ES-I3 (cell line): ENCODE measurements around the gene VTI1A.

ENCODE experiments used
- H3K36me3 ChIP-seq: 2 replicates; pipeline ENCODE4 v1.6.1; 2013; ENCODE audit warnings: mild to moderate bottlenecking, low read length, control low read depth, moderate library complexity; ENCODE audit not compliant: insufficient read depth
- H3K4me1 ChIP-seq: 2 replicates; pipeline ENCODE4 v1.6.1; 2013; ENCODE audit warnings: mild to moderate bottlenecking, control low read depth, low read length; ENCODE audit not compliant: insufficient read depth
- H3K9ac ChIP-seq: 2 replicates; pipeline ENCODE4 v1.6.1; 2013; ENCODE audit warnings: low read depth, mild to moderate bottlenecking, low read length, moderate library complexity
- H3K9me3 ChIP-seq: 2 replicates; pipeline ENCODE4 v1.6.1; 2013; ENCODE audit warnings: mild to moderate bottlenecking, low read length, moderate library complexity; ENCODE audit not compliant: control insufficient read depth, insufficient read depth

The VTI1A gene

DNA sequence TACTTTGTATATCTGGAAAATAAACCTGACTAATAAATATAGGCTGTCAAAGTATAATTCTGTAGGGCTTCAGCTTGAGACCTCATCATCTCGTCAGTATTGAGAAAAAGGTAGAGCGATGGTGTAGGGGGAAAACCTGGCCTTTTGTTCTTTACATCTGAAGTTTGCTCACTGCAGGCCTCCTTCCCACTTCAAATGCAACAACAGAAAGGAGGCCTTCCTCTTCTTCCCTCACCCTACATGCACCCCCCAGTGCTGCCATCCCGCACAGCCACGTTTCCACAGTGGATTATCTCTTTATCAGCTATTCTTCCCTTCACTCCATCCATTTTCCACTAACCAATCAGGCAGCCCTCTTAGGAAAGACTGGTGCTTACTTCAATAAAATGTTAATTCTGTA, 112.3 kb downstream of the VTI1A start:
- Histone ChIP-seq H3K9ac (no peak overlapping the region), H3K9me3 (no peaks in the 10 kb centered on the region), H3K4me1 (peaks cover 20% of the 10 kb centered on the region; the same call in 1 of the 2 replicates), H3K36me3 (no peaks in the 10 kb centered on the region)

DNA sequence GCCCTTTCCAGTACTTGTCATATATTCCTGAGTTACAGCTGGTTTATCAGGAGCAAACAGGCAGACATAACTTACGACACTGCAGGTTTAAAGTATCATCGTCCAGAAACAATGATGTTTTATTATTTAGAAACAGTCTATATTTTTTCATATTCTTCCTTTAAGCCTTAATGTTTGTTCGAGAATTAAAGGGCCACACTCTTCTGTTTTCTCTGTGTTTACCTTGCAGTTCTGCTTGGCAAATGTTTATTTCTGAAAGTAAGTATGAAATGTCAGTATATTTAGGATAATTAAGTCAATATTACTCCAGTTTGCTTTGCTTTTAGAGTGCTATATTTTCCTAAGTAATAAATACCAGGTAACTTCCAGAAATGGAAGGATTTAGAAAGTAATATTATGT, 115.1 kb downstream of the VTI1A start:
- Histone ChIP-seq H3K36me3 (no peaks in the 10 kb centered on the region), H3K9me3 (no peaks in the 10 kb centered on the region), H3K4me1 (peaks cover 20% of the 10 kb centered on the region; the same call in 1 of the 2 replicates), H3K9ac (no peak overlapping the region)

DNA sequence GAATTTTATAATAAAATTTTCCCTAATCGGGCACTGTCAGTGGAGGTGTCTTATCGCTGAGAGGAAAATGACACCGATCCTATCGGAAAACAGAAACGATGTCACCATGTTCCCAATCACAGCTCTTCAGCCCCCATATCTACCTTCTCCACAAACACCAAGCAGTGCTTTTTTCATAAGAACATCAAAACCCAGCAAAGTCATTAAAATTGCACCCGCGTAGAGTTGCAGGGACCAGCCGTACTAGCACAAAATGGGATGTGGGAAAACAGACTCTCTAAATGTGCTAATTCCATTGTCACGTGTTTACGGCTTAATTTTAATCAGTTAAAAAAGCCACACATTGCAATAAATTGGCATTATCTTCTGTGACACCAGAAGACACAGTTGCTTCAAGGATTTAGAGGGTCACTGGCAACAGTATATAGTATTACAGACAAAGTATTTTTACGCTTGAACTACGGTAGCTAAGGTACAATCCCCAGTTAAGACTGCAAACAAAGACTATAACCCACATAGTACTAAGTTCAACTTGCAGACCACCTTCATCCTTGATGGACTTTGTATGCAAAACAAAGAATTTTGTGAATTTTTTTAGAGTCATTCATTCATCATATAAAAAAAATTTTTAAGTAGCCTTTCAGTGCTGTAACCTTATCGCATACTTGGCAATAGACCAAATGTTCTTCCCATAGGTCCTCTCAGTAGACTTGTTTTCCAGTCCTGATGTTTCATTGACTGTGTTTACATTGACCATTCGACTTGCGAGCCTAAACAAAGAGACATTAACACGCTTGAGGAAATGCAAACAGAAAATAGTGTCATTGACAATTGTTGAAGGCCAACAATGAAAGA, 116.0 kb downstream of the VTI1A start:
- no peak overlapping the region for H3K9ac ChIP-seq
- peaks cover 20% of the 10 kb centered on the region; the same call in 1 of the 2 replicates for H3K4me1 ChIP-seq
- H3K36me3 ChIP-seq, result no peaks in the 10 kb centered on the region
- no peaks in the 10 kb centered on the region for H3K9me3 ChIP-seq

DNA sequence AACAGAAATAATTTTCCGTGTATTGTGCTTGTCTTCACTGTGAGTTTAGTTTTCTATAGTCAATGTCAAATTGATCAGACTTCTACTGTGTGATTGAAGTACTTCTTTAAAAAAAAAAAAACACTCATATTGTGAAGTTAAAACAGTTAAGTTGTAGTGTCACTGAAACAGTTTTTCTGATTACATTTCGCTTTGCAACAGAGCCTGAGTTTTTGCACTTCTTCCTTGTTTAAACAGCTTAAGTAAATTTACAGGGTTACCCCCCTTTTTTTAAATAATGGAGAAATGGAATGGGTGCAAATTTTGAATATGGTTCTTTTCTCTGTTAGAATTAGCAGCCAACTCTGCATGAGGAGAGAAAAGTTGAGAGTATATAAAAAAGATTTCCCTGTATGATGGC, 117.3 kb downstream of the VTI1A start:
- Histone ChIP-seq H3K9me3 (no peaks in the 10 kb centered on the region), H3K9ac (no peak overlapping the region), H3K4me1 (peaks cover 16% of the 10 kb centered on the region; the same call in 1 of the 2 replicates), H3K36me3 (no peaks in the 10 kb centered on the region)

DNA sequence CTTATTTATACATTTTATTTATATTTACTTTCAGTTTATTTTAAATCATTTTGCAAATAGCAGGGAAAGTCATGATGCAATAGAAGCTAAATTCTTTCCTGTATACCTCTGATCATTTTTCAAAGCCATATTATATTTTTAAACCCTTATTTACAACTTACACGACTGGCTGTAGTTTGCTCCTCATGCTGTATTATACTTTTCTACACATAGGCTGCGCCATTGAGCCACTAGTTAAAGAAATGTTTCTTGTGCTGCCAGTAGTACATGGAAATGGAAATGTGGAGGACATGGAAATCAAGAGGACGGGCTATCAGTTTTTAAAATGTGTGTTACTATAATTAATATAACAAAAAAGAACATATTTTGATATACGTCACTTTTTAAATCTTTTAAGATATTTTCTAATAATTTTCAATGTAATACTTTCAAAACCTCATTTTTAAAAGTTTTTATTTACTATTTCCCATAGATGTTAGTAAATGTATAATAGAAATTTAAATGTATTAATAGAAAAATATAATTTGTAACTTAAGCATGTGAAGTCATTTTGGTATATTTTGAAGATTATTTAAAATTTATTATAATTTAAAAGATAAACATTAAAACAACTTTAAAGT, 118.5 kb downstream of the VTI1A start:
- Histone ChIP-seq H3K9ac (no peak overlapping the region), H3K4me1 (peaks cover 10% of the 10 kb centered on the region; the same call in 1 of the 2 replicates), H3K9me3 (no peaks in the 10 kb centered on the region), H3K36me3 (no peaks in the 10 kb centered on the region)

DNA sequence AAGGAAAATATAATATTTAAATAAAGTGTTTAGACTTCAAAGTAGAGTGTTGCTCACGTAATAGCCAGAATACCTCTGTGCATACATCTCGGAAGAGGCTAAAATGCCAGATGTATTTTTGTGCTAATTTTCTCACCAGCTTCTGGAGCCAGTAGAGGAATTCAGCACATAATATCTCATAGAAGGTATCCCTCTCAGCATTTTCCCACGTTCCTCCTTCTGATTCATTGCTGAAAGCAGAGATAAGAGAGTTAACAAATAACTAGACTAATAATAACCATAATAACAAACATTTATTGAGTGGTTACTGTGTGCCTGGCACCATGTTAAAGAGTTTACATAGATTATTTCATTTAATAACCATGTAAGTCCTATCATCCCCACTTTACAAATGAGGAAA, 123.6 kb downstream of the VTI1A start:
- no peaks in the 10 kb centered on the region for H3K9me3 ChIP-seq
- no peaks in the 10 kb centered on the region for H3K36me3 ChIP-seq
- no peak overlapping the region for H3K9ac ChIP-seq
- no peaks in the 10 kb centered on the region for H3K4me1 ChIP-seq

DNA sequence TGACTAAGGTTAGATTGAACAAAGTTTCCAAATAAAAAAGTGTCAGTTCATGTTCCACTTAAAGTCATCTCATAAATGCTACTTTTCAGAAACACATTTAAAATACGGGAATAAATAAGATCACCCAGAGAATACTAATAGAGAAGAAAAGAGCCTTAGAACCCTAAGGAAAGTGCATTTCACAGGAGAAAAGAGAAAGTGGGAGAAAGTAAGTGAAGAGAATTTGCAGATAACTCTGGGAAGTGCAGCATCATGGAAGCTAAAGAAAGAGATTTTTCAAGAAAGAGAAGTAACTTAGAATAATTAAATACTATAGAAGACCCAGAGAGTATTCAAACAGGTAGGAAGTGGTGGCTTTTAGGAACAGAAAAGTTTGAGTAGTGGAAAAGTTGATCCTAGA, 132.6 kb downstream of the VTI1A start:
- H3K36me3 ChIP-seq, result 0 out of 2 replicates have a peak, but pooled peaks cover 3% of the 10 kb centered on the region
- no peaks in the 10 kb centered on the region for H3K9me3 ChIP-seq
- no peaks in the 10 kb centered on the region; the same call in 1 of the 2 replicates for H3K4me1 ChIP-seq
- H3K9ac ChIP-seq, result no peak overlapping the region

DNA sequence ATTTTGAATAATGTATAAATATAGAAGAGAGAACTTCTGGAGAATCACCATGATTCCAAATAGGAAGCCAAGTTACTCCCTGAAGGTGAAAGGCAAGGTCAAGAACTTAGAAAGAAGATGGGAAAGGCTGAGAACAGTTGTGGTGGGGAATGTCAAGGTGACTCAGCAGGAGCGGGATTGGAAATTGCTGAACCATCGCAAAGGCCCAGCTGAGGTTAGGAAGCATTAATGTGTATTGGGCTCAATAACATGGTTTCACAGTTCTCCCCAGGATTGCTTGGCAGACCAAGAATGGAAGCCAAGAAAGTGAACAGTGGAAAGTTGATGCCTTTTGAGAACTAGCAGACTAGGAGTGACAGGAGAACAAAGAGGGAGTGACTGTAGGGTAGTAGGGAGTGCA, 133.3 kb downstream of the VTI1A start:
- Histone ChIP-seq H3K4me1 (no peaks in the 10 kb centered on the region; the same call in 1 of the 2 replicates), H3K36me3 (0 out of 2 replicates have a peak, but pooled peaks cover 3% of the 10 kb centered on the region), H3K9ac (no peak overlapping the region), H3K9me3 (no peaks in the 10 kb centered on the region)

DNA sequence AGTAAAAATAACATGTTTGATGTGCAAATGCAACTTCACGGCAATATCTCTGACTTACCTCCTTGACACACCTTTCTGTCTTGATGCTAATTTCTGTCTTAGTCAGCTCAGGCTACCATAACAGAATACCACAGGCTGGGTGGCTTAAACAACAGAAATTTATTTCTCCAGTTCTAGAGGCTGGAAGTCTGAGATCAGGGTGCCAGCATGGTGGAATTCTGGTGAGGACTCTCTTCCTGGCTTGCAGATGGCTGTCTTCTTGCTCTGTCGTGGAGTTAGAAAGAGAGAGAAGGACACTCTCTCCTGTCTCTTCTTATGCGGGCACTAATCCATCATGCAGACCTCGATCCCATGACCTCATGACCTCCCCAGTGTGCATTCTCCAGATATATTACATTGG, 134.9 kb downstream of the VTI1A start:
- H3K9ac ChIP-seq, result no peak overlapping the region
- H3K36me3 ChIP-seq, result 0 out of 2 replicates have a peak, but pooled peaks cover 3% of the 10 kb centered on the region
- H3K4me1 ChIP-seq, result peaks cover 10% of the 10 kb centered on the region; the same call in 1 of the 2 replicates
- H3K9me3 ChIP-seq, result no peaks in the 10 kb centered on the region

DNA sequence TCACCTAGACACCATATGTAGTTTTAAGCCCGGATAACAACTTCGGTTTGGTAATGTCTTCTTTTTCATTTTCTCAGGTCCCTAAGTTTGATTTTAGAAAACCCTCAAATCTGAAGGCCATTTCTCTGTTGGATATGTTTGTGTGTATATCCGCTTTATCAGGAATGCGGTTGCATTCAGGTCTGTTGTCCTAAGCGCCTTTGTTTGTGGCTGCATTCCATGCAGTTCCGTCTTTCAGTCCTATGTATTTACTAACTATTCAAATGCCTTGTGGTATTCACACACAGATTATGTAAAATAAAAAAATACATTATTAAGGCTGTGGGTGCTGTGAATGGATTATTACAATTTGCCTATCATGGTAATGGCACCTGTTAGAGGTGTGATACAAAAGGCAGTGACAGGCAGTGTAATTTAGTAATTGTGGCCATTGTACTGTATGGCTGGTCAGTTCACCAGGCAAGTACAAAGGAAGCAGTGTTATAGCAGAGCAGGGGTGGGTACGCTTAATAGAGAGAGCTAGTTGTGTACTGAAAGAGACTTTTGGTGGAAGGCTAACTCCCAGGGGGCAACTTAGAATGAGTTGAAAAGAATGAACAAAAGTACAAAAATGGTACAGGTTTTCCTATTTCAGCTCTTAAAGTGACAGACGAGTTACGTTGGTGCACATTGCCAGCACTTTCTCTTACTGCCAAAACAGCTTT, 136.4 kb downstream of the VTI1A start:
- no peak overlapping the region for H3K9ac ChIP-seq
- no peaks in the 10 kb centered on the region for H3K9me3 ChIP-seq
- 0 out of 2 replicates have a peak, but pooled peaks cover 3% of the 10 kb centered on the region for H3K36me3 ChIP-seq
- H3K4me1 ChIP-seq, result peaks cover 14% of the 10 kb centered on the region; the same call in 1 of the 2 replicates

DNA sequence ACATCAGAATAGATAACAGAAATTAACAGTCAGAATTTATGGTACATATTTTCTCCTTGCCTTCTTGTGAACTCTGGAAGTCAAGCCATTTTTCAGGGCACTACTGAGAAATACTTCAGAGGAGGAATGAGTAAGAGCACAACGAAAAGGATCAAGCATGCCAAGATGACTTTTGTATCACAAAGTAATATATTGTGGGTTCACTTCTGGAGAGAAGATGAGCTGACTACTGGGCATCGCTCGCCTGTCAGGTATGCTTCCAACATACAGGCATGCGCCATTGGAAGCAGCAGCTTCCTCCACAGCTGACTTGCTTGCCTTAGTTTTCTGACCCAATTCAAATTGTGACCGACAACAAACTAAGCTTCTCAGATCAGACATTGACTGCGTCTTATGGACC, 137.3 kb downstream of the VTI1A start:
- Histone ChIP-seq H3K4me1 (peaks cover 21% of the 10 kb centered on the region; the same call in 1 of the 2 replicates), H3K9ac (no peak overlapping the region), H3K36me3 (0 out of 2 replicates have a peak, but pooled peaks cover 3% of the 10 kb centered on the region), H3K9me3 (no peaks in the 10 kb centered on the region)

DNA sequence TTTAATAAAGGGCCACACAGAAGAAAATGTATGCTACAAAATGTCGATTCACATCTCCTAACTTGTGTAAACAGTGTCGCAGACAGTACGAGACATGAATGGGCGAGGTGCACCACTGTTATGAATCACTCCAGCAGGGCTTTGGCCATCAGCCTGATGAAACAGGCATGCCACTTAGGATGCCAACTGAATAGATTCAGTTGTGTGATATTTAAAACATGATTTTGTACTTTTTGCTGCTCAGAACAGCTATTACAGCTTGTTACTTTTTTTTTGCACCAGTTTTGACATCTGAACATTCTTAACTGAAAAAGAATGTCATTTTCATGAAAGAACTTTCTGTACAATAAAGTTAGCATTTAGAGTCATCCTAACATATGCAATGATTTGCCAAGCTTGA, 138.1 kb downstream of the VTI1A start:
- 0 out of 2 replicates have a peak, but pooled peaks cover 3% of the 10 kb centered on the region for H3K36me3 ChIP-seq
- H3K9ac ChIP-seq, result no peak overlapping the region
- no peaks in the 10 kb centered on the region for H3K9me3 ChIP-seq
- H3K4me1 ChIP-seq, result peaks cover 21% of the 10 kb centered on the region; the same call in 1 of the 2 replicates

DNA sequence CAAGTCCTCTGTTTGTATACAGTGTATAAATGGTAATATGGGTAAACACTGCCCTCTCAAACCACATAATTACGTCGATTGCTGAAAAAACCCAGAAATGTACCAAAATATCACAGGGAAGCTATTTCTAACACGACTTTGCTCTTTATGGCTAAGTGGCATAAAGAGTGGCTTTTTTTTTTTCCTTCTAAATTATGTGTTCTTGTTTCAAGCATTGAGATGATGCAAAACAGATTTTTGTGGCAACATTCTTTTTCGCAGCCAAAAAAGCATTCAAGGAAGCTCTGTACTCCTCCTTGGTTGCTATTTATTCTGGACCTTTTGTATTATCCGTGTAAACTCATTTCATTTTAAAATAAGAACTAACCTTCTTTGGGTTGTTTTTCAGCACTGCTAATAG, 138.9 kb downstream of the VTI1A start:
- no peaks in the 10 kb centered on the region for H3K9me3 ChIP-seq
- H3K36me3 ChIP-seq, result 0 out of 2 replicates have a peak, but pooled peaks cover 3% of the 10 kb centered on the region
- peaks cover 21% of the 10 kb centered on the region; the same call in 1 of the 2 replicates for H3K4me1 ChIP-seq
- H3K9ac ChIP-seq, result no peak overlapping the region

DNA sequence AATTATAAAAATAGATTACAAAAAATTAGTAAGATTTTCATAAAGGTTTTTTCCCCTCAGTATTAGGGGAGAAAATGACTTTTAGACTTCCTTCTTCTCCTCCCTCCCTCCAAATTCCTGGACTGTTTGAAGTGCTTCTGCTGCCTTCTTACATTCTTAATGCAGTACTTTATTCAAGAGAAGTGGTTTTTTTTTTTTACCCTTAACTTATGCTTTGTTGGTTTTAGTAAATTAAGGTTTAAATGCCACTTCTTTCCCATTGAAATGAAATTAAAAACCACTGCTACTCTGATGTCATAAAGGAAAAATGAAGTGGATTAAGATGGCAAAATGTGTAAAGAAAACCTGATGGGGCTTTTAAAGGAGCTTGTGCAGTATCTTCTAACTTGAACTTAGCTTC, 140.7 kb downstream of the VTI1A start:
- H3K36me3 ChIP-seq, result no peaks in the 10 kb centered on the region
- H3K4me1 ChIP-seq, result peaks cover 24% of the 10 kb centered on the region; the same call in 1 of the 2 replicates

More for the DNA sequence above, 140.7 kb downstream of the VTI1A start:
- Histone ChIP-seq H3K9me3 (no peaks in the 10 kb centered on the region), H3K9ac (no peak overlapping the region)
